IPS-20b (cell line): Measurements from ENCODE around the gene CDON.

ENCODE experiments used
- H3K27ac ChIP-seq: one replicate; pipeline ENCODE4 v1.5.1; 2013; ENCODE audit warnings: low read length
- H3K27me3 ChIP-seq: 2 replicates; pipeline ENCODE4 v1.6.1; 2013; ENCODE audit warnings: mild to moderate bottlenecking, low read length, inconsistent platforms; ENCODE audit not compliant: insufficient read depth
- H3K36me3 ChIP-seq: 2 replicates; pipeline ENCODE4 v1.6.1; 2013; ENCODE audit warnings: low read depth, mild to moderate bottlenecking, inconsistent platforms, low read length, moderate library complexity; ENCODE audit not compliant: insufficient read depth
- H3K4me1 ChIP-seq: 2 replicates; pipeline ENCODE4 v1.6.1; 2013; ENCODE audit warnings: mild to moderate bottlenecking, control low read depth, inconsistent platforms, low read length, moderate library complexity; ENCODE audit not compliant: insufficient read depth
- H3K4me3 ChIP-seq: 2 replicates; pipeline ENCODE4 v1.5.1; 2013; ENCODE audit warnings: mild to moderate bottlenecking, low read length, inconsistent platforms
- H3K9ac ChIP-seq: 2 replicates; pipeline ENCODE4 v1.6.1; 2013; ENCODE audit warnings: low read depth, mild to moderate bottlenecking, inconsistent platforms, low read length, moderate library complexity
- H3K9me3 ChIP-seq: 2 replicates; pipeline ENCODE4 v1.6.1; 2013; ENCODE audit warnings: mild to moderate bottlenecking, low read depth, low read length, inconsistent platforms; ENCODE audit not compliant: insufficient read depth

The CDON gene

DNA sequence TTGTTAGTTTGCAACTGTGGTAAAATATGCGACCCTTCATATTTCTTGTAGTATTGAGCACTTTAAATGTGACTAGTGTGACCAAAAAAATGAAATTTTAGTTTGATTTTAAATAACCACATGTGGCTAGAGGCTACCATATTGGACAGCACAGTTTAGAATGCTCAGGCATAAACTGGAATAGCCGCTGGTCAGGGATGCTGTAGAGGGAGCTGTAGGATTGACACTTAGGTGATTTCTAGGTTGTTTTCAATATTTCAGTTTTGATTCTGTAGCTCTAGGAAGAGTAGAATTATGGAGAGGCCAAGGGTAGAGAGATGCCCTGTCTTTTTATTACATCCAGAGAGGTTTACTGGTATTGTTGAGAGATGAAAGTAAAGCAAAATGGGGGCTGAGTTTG, 127.6 kb downstream of the CDON start:
- no peak overlapping the region for H3K27ac ChIP-seq

DNA sequence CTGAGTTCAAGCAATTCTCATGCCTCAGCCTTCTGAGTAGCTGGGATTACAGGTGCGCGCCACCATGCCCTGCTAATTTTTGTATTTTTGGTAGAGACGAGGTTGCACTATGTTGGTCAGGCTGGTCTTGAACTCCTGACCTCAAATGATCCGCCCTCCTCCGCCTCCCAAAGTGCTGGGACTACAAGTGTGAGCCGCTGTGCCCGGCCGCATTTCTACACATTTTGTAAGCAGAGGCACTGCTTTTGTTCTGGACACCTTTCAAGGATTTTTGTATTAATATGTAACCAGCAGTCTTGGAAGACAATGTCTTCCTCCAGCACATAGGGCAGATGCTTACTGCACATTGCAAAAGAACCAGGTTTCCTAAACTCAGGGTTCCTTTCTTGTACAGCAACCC, 128.2 kb downstream of the CDON start:
- H3K4me1 ChIP-seq: peaks cover 15% of the 10 kb centered on the region; the same call in 1 of the 2 replicates
- H3K27ac ChIP-seq: no peak overlapping the region
- no peaks in the 10 kb centered on the region; the same call in 1 of the 2 replicates for H3K9me3 ChIP-seq
- H3K27me3 ChIP-seq: peaks cover 12% of the 10 kb centered on the region; the same call in 1 of the 2 replicates
- H3K9ac ChIP-seq: no peak overlapping the region
- no peak overlapping the region for H3K4me3 ChIP-seq
- H3K36me3 ChIP-seq: no peaks in the 10 kb centered on the region

More for the DNA sequence above, 127.6 kb downstream of the CDON start:
- H3K4me3 ChIP-seq: no peak overlapping the region
- H3K27me3 ChIP-seq: peaks cover 12% of the 10 kb centered on the region; the same call in 1 of the 2 replicates
- H3K9ac ChIP-seq: no peak overlapping the region
- no peaks in the 10 kb centered on the region for H3K9me3 ChIP-seq
- peaks cover 15% of the 10 kb centered on the region; the same call in 1 of the 2 replicates for H3K4me1 ChIP-seq
- H3K36me3 ChIP-seq: no peaks in the 10 kb centered on the region

DNA sequence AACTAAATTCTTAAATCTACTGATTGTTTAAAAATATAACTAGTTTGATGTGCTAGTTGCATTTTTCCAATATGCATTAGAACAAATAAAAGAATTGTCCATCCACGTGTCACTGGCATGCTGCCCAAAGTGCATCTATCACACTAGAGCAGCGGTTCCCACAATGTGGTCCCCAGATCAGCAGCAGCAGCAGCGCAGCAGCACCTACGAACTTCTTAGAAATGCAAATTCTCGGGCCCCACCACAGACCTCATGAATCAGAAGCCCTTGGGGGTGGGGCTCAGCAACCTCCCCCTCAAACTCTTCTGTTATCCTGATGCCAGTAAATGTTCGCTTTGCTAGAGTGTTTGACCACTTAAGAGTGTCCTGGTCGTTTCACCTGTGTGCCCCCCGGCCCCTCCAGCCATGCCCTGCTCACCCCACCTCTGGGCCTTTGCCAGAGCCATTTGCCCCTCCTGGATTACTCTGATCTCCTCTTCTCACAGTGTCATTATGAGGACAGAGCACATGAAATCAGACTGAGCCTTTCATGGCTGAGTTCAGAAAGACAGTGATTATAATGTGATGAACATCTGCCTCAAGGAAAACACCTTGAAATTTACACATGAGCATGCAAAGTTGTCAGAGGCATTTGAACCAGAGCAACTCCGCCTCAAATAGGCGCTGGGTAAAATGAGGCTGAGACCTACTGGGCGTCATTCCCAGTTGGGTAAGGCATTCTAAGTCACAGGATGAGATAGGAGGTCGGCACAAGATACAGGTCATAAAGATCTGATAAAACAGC, 129.4 kb downstream of the CDON start:
- no peak overlapping the region for H3K27ac ChIP-seq
- H3K4me3 ChIP-seq: peak overlapping the region; percentile 34; the same call in 1 of the 2 replicates
- H3K9ac ChIP-seq: peak overlapping the region; percentile 61; the same call in 1 of the 2 replicates

DNA sequence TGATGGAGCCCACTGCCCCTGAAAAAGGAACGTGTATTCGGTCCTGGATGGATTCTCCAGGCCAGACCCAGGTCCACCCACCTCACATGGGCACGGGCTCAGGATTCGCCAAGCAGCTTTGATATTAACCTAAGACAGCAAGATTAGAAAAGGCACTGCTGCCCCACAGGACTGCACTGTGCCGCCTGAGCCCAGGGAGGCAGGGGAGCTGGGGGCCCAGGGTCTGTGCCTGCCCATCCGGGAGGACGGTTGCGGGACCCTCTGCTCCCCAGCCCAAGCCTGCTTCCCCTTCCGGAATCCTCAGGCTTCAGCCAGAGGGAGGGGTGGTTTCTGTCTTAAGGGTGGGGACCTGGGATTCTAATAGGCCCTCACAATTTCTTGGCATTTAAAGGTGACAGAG, 130.4 kb downstream of the CDON start:
- Histone ChIP-seq H3K36me3 (no peaks in the 10 kb centered on the region), H3K27ac (no peak overlapping the region)

More for the DNA sequence above, 129.4 kb downstream of the CDON start:
- peaks cover 12% of the 10 kb centered on the region; the same call in 1 of the 2 replicates for H3K27me3 ChIP-seq
- peaks cover 15% of the 10 kb centered on the region; the same call in 1 of the 2 replicates for H3K4me1 ChIP-seq
- no peaks in the 10 kb centered on the region for H3K36me3 ChIP-seq
- no peaks in the 10 kb centered on the region; the same call in 1 of the 2 replicates for H3K9me3 ChIP-seq

DNA sequence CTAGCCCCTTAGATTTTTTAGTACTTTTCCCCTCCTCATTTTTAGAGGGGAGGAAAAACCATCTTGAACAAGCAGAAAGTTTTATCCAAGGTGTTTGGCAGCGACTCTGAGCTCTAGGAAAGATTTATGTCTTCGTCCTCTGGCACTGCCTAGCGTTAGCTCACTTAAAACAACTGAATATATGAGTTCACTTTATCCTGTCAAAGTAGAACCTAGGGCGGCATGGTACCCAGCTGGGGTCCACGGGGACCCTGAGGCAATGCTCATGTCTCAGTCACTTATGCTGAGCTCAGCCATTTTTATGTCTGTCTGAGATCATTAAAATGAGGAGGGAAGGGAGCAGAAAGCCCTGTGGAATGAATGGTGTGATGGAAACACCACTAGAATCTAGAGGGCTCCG, 131.0 kb downstream of the CDON start:
- Histone ChIP-seq H3K4me1 (peaks cover 15% of the 10 kb centered on the region; the same call in 1 of the 2 replicates), H3K27me3 (peaks cover 12% of the 10 kb centered on the region; the same call in 1 of the 2 replicates), H3K9me3 (no peaks in the 10 kb centered on the region; the same call in 1 of the 2 replicates), H3K27ac (no peak overlapping the region), H3K4me3 (no peak overlapping the region), H3K9ac (no peak overlapping the region), H3K36me3 (no peaks in the 10 kb centered on the region)

More for the DNA sequence above, 130.4 kb downstream of the CDON start:
- Histone ChIP-seq H3K4me1 (peaks cover 15% of the 10 kb centered on the region; the same call in 1 of the 2 replicates), H3K9ac (no peak overlapping the region), H3K4me3 (no peak overlapping the region), H3K27me3 (peaks cover 12% of the 10 kb centered on the region; the same call in 1 of the 2 replicates), H3K9me3 (no peaks in the 10 kb centered on the region; the same call in 1 of the 2 replicates)

DNA sequence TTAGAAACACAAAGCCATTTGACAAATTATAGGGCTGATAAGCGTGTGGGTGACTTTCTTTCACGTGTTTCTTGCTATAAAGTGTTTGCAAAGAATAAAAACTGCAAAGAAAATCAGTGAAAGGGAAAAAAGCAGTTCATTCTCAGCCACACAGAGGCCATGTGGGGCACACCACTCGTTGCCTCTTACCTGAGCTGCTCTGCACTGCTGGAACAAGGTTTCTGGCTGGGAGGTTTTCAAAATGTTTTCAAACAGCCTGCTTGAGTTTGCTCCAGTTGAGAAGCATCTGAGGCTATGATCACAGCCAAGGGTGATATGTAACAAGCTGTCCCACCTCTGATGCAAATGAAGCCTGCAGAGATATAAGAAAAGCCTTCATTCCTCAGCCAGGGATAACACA, 131.6 kb downstream of the CDON start:
- Histone ChIP-seq H3K27ac (no peak overlapping the region), H3K36me3 (no peaks in the 10 kb centered on the region), H3K27me3 (peaks cover 12% of the 10 kb centered on the region; the same call in 1 of the 2 replicates), H3K4me3 (no peak overlapping the region), H3K4me1 (peaks cover 15% of the 10 kb centered on the region; the same call in 1 of the 2 replicates), H3K9me3 (no peaks in the 10 kb centered on the region; the same call in 1 of the 2 replicates), H3K9ac (no peak overlapping the region)

DNA sequence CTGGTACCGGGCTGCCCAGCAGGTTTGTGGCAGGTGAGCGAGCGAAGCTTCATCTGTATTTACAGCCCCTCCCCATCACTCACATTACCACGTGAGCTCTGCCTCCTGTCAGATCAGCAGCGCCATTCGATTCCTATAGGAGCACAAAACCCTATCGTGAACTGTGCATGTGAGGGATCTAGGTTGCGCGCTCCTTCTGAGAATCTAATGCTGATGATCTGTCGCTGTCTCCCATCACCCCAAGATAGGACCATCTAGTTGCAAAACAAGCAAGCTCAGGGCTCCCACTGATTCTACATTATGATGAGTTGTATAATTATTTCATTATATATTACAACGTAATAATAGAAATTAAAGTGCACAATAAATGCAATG, 132.6 kb downstream of the CDON start:
- H3K9me3 ChIP-seq: no peaks in the 10 kb centered on the region; the same call in 1 of the 2 replicates
- H3K4me1 ChIP-seq: peaks cover 15% of the 10 kb centered on the region; the same call in 1 of the 2 replicates
- no peak overlapping the region for H3K4me3 ChIP-seq
- H3K9ac ChIP-seq: no peak overlapping the region
- peaks cover 12% of the 10 kb centered on the region; the same call in 1 of the 2 replicates for H3K27me3 ChIP-seq
- H3K36me3 ChIP-seq: no peaks in the 10 kb centered on the region
- no peak overlapping the region for H3K27ac ChIP-seq

DNA sequence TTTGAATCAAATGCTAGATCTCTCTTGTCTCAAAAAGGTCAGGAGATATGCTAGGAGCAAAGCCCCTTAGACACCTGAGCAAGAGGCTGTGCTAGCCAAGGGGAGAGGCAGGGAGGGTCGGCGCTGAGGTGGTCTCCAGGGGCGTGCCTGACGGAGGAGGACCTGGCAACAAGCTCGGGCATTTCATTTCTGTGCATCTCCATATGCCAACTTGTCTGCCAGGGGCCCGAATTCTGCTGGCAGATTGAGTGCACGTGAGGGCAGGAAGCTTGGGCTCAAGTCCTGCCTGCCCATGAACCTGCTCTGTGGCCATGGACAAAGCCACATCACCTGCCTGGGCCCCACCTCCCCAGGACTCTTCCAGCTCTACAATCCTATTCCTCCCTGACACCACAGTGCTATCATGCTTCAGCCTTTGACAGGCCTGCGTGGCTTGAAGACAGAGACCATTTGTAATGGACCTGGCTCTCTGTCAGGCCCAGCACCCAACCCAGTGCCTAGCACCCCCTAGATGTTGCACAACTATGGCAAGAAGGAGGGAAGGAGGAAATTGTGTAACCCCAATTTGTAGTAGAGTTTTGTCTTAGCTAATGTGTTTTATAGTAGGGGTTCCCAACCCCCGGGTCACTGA, 133.1 kb downstream of the CDON start:
- Histone ChIP-seq H3K27me3 (peaks cover 12% of the 10 kb centered on the region; the same call in 1 of the 2 replicates), H3K27ac (no peak overlapping the region), H3K9ac (no peak overlapping the region), H3K4me1 (peaks cover 15% of the 10 kb centered on the region; the same call in 1 of the 2 replicates), H3K36me3 (no peaks in the 10 kb centered on the region), H3K4me3 (no peak overlapping the region), H3K9me3 (no peaks in the 10 kb centered on the region; the same call in 1 of the 2 replicates)

DNA sequence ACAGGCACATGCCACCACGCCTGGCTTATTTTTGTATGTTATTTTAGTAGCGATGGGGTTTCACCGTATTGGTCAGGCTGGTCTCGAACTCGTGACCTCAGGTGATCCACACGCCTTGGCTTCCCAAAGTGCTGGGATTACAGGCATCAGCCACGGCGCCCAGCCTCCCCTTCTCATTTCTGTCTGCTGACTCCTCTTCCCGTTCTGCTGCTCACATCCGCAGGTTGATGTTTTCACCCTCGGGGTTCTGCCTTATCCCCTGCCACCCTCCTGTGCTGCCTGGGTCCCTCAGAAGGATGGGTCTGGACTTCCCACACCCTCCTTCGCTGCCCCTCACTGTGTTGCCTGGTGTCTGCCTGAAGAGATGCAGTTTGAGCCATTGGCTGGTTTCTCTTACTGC, 136.0 kb downstream of the CDON start:
- Histone ChIP-seq H3K9ac (no peak overlapping the region), H3K27ac (no peak overlapping the region), H3K4me3 (no peak overlapping the region), H3K27me3 (peaks cover 1% of the 10 kb centered on the region; the same call in 1 of the 2 replicates), H3K36me3 (no peaks in the 10 kb centered on the region), H3K4me1 (no peaks in the 10 kb centered on the region), H3K9me3 (no peaks in the 10 kb centered on the region; the same call in 1 of the 2 replicates)

DNA sequence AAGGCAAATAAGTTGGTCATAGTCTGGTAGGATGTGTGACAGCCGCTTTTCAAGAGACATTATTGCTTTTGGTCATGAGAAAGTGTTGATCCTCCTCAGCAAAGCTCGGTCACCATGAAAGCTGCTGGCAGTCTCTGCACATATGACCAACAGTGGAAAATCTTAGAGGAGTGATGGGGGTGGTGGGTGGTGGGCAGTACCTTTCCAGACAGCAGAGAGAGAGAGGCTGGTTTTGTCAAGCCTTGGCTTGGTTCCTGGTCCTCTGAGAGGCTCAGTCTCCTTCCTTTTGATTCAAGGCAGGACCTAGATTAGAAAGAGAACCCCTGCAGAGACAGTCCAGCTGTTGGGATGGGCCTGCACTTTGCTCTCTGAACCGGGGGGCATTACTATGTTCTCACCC, 136.9 kb downstream of the CDON start:
- Histone ChIP-seq H3K4me3 (no peak overlapping the region), H3K4me1 (no peaks in the 10 kb centered on the region), H3K27ac (no peak overlapping the region), H3K36me3 (no peaks in the 10 kb centered on the region), H3K27me3 (no peaks in the 10 kb centered on the region), H3K9ac (no peak overlapping the region), H3K9me3 (no peaks in the 10 kb centered on the region; the same call in 1 of the 2 replicates)

DNA sequence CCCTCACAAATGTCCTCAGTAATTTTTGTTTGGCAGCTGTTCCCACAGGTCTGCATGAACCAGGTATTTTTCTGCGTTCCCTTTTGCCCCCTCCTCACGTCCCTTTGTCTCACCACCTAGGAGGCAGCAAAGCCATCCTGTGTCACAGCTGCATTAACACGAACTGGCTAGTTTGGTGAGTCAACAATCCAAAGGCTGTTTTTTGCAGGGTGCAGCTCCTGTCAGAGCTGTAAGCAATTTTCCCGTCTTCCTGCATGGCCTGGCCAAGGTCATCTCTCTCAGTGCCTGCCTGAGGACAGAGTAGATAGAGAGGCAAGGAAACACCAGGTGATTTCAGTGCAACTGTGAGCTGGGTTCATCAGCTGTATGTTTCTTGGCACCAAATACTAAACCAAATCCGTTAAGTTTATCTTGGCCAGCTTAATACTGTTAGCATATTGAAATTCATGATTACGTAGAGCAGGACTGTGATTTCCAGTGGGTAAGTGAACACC, 137.4 kb downstream of the CDON start:
- Histone ChIP-seq H3K9me3 (no peaks in the 10 kb centered on the region; the same call in 1 of the 2 replicates), H3K4me1 (no peaks in the 10 kb centered on the region), H3K4me3 (no peak overlapping the region), H3K27me3 (no peaks in the 10 kb centered on the region), H3K9ac (no peak overlapping the region), H3K36me3 (no peaks in the 10 kb centered on the region), H3K27ac (no peak overlapping the region)
